HG03066 (cell line): ENCODE results near the gene BCKDHB.

ENCODE experiments used
- ATAC-seq: cut with Tn5 transposase; IDR thresholded peaks from one replicate; pipeline ENCODE4 v1.9.1; 2021; ENCODE audit warnings: low read depth; ENCODE audit not compliant: unreplicated experiment

BCKDHB gene

GRCh38 chr6:80319196-80319595 is 212.7 kb downstream of the BCKDHB start:
- ATAC-seq = no peak

DNA sequence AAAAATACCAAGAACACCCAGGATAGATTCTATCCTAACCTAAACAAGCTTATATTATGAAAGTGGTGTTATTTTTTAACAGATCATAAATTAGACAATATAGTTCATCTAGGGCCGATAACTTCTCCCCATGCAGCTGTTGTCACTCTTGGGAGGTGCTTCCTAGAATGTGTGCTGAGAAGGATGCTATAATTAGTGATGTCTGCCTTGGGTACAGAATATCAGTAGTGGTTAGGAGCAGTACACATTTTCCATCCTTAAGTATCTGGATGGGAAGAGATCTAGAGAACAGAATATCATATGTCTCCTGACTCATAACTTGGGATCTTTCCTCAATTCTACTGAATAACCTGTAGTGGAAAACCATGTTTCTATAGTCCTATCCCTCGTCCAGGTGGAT is 214.5 kb downstream of the BCKDHB start:
- no peak for ATAC-seq

- no peak for ATAC-seq
These were observed 219.3 kb downstream of the BCKDHB start for GRCh38 chr6:80325742-80326141.

DNA sequence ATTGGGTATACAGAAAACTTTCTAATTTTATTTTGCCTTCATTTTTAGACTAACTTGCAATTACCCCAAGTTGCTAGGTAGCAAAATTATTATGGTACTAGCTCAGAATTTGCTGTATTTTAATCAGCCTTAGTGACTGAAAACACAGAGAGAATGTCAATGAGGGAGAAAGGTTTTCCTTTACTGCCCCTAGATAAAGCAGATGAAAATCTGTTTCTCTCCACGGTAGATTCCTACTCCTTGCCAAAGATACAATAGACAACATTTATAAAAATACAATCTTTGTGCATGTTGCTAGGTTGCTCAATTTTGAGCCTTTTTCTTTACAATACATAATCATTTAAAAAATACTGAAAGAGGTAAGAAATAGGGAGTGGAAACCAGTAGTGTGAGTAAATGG is 222.2 kb downstream of the BCKDHB start:
- no peak for ATAC-seq

DNA sequence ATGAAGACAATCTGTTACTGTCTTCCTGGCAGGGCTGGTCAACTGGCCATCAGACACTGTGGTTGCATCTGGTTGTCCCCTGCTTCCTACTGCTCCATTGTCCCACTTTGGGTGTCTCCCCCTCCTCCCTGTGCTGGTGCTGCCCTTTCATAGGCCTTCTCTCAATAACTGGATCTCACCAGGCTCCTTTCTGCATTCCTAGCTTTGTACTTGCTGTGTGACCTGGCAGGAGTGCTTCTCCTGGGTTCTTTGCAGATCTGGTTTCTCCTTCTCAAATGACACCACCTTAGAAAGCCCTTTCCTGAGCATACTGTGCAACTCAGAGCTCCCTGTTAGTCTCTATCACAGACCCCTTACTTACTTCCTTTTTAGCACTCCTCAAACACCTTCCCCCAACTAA is 223.0 kb downstream of the BCKDHB start:
- ATAC-seq = no peak

DNA sequence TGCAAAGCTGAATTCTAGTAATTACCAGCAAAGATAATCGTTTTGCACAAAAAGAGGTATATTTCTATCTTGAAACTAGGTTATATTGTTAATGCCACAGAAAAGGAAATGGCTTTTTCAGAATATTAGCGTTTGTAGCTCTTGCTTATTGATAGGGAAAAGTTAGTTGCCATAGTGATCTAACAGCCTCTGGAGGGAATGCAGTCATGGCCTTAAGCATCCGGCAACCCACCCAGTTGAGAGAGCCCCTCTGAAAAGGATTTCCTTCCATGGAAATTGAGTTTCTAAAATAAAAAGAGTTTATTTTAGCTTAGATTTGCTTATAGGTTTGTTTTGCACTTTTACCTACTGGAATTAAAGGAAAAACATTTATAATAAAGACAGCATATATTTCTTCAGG is 224.5 kb downstream of the BCKDHB start:
- ATAC-seq = no peak

DNA sequence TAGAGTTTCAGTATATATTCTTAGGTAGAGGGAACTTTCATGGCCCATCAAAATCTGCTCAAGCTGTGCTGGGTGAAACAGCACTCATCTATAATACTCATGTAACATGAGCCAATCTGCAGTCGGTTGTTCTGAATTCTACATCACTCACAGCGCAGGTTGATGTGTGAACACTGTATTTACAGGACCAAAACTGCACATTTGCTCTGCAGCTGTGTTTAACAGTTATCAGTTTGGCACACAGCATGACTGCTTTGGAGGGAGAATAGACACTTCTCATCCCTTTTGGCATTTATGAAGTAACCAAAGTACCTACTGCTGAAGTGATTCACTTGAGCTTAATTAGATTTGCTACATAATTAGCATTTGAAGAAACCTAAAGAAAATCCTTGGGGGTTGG is 225.1 kb downstream of the BCKDHB start:
- ATAC-seq = no peak

DNA sequence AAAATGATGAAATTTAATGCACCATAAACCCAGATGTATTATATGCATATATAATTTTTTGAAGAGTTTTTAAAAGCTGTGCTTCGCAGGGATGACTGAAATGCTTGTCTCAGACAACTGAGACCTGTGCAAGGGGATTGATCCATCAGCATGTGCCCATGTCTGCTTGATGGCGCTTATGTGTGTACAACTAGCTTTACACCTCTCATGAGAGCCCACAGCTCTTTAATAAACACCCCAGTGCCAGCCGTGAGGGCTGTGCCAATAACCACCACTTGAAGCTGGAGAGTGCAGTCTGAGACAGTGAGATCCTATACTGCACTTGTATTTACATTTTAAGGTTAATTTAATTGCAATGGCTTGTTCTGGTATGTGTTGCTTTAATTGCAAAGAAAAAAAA is 225.5 kb downstream of the BCKDHB start:
- ATAC-seq = no peak

GRCh38 chr6:80333342-80333741 is 226.9 kb downstream of the BCKDHB start:
- ATAC-seq = no peak

DNA sequence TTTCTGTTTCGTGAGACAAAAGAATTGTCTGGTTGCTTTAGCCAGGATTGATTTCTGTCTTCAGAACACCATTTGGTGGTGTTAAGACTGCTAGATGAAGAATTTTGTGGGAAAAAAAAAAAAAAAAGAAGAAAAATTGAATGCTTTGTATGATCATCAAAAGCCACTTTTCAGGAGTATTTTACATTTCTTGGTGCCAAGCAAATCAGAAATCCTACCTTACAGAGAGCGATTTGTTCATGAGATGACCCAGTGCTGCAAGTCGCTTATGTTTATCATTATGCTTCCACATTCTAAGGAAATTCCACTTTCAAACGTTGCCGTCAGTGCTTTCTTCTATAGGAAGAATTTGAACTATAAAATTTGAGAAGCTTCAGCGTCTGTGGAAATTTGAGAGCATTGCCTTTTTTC is 228.7 kb downstream of the BCKDHB start:
- ATAC-seq = no peak

DNA sequence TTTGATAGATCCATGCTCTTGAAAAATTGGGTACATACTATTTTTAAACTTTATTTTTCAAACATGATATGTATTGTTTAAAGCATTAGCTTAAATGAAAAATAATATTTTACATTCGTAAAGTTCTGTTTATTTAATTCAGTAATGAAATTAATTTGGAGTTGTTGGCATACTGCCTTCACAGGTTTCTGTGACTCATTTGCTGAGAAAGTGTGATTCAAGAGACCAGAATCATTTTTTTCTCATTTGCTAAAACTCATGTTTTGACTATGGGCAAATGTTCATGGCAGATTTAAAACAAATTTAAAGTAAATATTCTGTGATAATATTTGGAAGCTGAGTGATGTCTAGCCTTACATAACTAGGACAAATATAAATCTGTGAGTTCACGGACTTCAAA is 230.4 kb downstream of the BCKDHB start:
- no peak for ATAC-seq

GRCh38 chr6:80338201-80338836 is 231.8 kb downstream of the BCKDHB start:
- peak; percentile 90 for ATAC-seq

DNA sequence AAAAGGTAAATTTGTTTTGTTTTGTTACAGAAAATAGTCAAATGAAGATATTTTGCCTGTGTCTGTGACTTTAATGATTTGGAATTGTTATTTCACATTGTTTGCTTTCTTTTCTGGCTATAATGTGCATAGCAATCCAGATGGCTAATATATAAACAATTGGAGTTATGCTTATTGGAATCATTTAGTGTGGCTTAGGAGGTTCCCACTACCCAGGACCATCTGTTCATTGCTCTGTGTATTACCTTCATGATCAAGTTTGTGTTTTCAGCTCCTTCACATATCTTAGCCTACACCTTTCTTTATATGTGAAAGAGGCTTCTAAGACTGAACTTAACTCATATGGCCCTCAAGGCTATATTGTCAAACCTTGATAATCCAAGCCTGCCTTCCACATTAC is 232.9 kb downstream of the BCKDHB start:
- ATAC-seq = no peak

- no peak for ATAC-seq
These were observed 233.8 kb downstream of the BCKDHB start for GRCh38 chr6:80340280-80340679.

DNA sequence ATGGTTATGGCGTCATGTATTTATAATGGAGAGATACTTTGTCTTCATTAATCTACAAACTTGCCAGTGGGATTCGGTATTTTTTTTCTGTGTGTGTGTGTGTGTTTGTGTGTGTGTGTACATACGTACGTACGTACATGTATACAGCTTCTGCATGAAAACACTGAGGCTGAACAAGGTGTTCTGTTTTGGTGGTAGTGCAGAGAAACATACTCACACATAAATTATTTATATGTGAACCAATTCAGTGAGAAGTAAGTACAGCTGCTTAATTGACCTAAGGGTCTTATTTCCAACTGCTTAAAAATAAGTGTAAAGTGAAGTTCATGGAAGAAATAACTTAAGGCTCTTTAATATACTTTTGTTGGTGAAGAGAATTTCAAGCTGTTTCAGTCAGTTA is 234.2 kb downstream of the BCKDHB start:
- ATAC-seq = no peak

DNA sequence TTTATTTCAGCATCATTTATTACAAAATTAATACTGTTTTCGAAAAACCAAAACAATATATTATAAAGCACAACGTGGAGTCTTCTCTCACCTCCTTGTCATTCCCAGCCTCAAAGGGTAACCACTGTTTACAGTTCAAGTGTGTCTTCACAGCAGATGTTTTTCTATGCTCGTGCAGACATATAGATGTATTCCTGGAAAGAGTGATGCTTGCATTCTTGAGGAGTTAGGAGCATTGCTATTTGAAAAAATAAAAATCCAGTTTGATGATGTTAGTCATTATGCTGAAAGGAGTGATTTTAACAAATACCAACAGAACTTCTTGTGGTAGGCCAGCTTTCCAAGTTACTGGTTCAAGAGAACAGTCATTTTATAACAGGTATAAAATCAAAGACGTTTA is 234.9 kb downstream of the BCKDHB start:
- no peak for ATAC-seq

- ATAC-seq = no peak
These were observed 237.0 kb downstream of the BCKDHB start for GRCh38 chr6:80343511-80343910.

- no peak for ATAC-seq
These were observed 240.6 kb downstream of the BCKDHB start for GRCh38 chr6:80347101-80347500.

GRCh38 chr6:80348263-80348662 is 241.8 kb downstream of the BCKDHB start:
- no peak for ATAC-seq

DNA sequence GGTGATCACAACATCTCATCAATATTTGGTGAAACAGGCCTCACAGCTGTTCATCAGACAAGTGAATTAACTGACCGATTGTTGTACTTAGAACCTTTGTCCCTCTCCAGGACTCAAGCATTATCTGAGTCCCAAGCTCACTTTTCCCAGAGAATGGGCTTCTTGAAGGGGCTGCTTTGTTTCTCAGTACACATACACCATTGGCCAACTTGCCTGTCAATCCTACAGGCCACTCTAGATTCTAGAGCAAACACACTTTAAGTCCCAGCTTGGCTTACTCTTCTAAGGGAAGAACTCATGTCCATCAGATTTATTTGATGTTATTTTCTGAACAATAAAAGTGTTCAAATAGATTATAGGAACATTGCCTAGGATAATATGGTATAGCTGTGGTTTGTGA is 249.5 kb downstream of the BCKDHB start:
- ATAC-seq = no peak

- no peak for ATAC-seq
These were observed 250.1 kb downstream of the BCKDHB start for GRCh38 chr6:80356545-80356944.

DNA sequence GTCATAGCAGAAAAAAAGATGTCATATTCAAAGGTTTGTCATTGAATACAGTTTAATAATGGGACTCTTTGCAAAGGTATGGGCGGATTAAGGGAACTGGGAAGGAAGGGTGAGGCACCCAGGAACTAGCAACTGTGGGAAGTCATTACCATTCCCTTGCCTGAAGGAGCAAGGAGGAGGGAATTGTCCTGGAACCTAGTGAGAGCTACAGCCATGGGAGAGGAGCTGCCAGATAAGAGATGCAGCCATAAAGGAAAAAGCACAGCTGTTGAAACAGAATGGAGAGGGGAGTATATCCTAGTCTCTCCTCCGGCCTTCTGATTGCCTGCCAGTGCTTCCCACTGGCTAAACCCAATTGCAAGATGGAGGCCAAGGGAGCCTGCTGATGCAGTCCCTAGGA is 250.6 kb downstream of the BCKDHB start:
- ATAC-seq = no peak

GRCh38 chr6:80357674-80358073 is 251.2 kb downstream of the BCKDHB start:
- ATAC-seq = no peak
